ENCODE results near the gene SMARCA2. TPM values are rescaled to one million over a fixed set of nuclear protein-coding genes. Genes with fewer than 3 reads are reported as not detected.

SMARCA2 gene
- total RNA-seq, 1 experiment from 2014 or later, result 32.6 TPM

DNA sequence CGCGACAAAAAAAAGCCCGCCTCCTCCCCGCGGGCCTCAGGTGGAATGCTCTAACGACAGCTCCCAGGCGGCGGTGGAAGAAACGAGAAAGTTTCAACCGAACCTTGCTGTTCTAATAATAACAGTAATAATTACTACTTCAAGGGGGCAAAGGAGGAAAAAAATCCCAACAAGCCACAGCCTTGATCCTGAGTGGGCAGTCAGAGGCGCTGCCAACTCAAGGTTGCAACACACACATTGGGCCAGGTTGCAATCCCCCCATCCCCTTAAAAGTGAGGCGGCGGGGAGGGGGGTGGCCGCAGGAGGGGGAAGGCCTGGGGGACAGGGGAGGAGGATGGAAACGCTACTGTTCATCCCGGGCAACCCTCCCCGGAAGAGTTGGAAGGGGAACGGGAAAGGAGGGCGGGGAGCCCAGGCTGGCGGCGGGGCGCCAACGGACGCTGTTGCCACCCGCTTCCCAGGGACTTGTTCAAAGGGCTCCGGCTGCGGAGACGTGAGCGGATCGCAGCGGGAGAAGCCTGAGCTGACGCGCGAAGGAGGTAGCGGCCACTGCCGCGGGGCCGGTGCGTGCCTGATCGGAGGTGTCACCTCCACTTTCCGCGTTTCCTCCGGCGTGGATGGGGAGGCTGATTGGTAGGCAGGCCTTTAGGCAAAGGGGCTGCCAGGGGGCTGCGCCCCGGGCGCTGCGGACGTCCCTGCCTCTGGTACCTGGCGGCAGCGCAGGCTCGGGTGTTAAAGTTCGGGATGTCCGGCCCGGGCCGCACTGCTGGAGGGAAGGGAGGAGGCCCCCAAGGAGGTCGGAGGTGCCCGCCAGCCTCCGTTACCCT lies 647 bp downstream of the SMARCA2 start:
- DNase-seq (ENCODE audit: low read depth), result peak; percentile 10

DNA sequence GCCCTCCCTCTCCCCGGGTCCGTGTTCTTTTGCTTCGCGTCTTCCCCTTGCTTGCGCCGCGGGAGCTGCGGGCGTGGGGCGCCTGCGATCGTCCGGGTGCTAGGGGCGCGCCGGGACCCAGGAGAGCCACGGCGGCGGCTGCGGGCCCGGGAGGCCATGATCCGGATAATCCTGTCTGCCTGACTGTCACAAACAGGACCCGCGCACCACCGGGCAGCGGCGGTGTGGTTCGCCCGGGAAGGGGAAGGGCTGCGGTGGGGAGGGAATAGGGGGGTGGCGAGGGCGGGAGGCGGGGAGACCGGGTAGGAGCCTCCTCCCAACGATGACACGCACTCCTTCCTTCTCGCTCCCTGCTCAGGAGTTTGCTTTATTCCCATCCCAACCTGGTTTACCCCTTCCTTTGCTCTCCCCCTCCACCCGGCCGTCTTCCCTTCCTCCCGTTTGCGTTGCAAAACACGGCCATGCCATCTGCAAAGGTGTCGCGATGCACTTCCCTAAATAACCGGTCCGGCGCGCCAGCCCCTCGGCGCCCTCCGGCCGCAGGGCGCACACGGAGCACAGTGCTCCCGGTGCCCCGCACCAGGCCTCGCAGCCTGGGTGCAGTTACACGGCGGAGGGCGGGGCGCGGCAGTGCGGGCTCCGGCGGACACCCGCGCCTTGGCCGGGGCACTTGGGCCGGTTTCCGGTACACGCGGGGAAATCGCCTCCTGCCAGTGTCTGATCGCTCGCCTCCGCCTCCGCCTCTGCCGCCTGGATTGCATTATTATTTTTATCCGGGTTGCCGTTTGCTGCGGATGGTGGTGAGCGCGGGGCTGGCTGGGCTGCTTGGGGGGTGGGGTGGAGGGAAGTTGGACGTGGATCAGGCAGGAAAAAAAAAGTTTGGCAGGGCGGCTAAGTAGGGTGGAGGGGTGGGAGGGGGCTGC lies 1.5 kb downstream of the SMARCA2 start:
- DNase-seq (ENCODE audit: low read depth), result peak; percentile 61

DNA sequence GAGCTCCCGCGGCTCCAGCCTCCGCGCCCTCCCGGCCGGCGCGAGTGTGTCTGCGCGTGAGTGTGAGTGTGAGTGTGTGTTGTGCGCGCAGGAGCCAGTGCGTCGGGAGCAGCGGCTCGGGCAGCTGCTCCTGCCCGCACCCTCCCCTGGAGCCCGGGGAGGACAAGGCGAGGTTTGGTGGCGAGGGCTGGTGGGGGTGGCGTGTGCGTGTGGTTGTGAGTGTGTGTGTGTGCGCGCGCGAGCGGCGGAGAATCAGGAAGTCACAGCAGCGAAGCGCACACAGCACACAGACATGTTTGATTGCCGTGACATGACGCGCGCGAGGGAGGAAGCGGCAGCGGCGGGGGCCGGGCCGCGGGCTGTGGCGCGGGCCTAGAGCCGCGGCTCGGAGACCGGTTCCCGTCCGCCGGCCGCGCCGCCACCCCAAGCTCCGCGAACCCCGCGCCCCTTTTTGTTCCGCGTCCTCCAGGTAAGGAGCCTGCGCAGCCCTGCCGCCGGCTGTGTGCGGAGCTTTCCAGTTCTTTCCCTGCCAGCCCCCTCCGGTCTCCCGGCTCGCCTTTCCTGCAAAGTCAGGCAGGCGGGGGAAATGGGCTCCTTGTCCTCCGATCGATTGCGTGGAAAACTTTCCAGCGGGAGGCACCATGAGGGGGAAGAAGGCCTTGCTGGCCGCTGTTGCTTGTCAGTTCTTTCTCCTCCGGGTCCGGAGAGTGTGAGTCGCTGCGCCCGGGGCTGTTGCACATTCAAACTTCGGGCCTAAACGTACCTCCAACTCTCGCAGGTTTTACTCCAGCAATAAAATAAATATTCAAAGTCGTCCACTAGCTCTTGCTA lies 2.4 kb downstream of the SMARCA2 start:
- peak; percentile 58 for DNase-seq (ENCODE audit: low read depth)

DNA sequence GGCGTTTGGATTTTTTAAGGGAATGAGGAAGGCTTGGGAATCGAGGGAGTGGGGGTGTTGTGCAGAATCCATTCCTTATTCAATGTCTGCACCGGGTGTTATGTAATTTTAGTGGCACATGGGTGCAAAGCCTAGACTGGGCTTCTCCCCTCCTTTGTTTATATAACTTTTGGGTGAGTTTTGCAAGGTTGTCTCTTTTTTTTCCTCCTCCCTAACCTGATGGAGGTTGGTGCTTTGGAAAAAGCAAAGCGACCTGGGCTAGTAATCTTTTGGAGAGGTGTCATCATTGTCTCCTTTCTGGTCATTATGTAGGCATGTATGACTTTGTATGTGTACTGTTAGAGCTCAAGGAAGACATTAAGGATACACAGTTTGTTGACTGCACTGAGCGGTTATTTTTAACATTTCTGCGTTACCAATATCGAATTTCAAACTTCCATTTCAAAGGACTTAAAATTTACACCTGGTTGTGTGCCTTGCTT lies 3.1 kb downstream of the SMARCA2 start:
- no peak for DNase-seq (ENCODE audit: low read depth)

DNA sequence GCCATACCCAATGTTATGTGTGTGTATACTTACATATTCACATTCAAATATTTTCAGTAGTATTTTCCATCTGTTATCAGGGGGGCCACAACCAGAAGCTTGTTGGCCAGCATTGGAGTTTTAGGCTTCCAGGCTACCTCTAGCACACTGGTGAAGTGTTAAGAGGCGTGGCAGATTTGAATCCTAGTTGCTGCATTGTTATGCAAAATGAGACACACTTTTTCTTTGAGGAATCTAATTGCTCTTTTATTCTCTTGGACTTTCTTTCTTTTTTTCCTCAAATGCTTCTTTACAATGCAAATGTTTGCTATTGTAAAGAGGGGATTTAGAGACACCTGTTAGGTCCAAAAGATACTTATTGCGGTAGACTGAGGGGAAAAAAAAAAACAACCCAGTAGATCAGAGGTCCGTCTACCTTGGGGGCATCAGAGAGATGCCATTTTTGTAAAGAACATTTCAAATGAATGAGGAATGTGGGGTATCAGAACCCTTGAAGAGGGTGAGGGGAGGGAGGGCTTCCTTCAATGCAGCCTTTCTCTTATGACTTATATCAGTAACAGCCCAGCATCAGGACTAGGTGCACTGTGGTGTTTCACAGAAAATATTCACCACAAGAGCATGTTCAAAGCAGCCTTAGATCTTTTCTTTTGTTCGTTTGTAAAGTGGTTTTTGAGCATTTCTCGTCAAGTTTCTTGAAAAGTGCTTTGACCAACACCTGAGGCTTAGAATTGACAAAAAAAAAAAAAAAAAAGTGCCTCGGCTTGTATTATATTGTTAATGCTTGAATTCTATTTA lies 3.8 kb downstream of the SMARCA2 start:
- DNase-seq (ENCODE audit: low read depth), result no peak

DNA sequence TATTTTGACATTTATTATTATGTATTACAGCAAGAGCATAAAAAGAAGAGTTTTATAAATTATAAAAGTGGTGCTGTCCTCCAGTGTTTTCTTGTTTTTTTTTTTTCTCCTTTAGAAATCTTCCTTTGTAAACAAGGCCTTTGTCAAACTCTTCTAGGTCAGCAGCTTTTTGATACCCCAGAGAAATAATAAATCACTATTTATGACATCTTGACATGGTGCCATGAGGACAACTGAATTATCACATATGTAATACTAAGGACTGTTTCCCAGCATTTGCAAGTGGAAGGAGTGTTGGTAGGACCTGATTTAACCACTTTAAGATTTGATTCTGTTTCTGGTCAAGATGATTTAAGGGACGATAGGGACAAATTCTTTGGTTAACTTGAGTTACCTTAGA lies 4.6 kb downstream of the SMARCA2 start:
- DNase-seq (ENCODE audit: low read depth), result no peak

DNA sequence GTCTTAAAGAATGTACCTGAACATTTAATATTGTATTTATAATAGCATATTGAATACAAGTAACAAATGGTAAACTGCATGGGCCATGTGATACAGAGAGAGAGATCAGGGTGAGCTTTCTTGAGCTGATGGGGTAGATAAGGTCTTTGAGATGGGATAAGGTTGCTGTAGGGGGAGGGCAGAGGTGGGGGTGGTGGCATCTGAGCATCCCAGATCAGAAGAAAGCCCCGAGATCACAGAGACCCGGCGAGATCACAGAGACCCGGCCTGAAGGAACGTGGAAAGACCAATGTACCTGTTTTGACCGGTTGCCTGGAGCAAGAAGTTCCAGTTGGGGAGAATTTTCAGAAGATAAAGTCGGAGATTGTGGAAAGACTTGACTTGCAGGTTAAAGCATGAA lies 6.6 kb downstream of the SMARCA2 start:
- DNase-seq (ENCODE audit: low read depth), result no peak

DNA sequence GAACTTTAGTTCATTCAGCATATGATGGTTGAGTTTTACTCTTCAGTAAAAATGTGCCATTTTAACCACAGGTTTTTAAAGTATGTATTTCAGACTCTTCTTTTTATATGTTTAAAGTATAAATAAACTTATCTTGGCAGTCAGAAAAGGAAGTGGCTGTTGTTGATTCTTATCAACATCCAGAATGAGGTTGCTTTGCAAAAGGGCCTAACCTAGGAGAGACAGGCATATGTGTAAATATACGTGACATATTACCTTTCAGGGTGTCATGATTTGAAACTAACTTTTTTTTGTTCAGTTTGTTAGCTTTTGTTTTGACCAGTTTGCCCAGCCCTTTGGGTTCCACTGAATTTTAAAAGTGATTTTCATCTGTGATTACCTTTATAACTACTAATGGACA lies 7.4 kb downstream of the SMARCA2 start:
- no peak for DNase-seq (ENCODE audit: low read depth)

DNA sequence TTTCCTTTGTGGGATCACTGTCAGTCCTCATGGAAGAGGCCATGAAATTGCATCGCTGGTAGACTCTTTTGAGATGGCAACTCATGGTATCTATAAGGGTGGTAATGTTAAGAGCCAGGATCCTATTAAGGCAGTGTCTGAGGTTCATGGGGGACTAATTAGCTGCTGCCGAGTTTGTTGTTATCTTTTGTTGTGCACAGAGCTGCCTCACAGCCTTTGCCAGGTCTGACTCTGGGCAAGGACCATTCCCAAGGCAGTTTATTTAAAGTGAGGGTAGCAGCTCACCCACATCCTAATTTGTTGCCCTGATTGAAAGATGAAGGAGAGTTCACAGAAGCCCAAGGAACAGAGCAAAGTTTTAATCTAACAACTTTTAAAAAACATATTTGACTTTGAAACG lies 7.9 kb downstream of the SMARCA2 start:
- DNase-seq (ENCODE audit: low read depth), result no peak

DNA sequence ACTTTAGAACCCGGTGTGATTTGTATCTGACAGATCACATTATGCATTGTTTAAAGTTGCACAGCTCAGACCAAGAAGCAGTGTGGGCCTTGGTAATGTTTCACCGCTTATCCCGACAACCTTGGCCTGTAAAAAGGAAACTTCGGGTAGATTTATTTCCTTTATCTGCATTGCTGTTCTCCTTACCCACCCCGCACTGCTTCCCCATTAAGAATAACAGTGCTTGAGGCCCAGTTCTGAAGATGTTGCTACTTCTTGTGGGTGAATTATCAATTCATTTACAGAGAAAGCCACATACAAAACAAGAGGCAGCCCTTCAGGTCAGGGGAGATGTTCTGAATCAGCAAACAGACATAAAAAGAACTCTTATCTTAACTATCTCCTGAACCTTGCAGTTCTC lies 8.4 kb downstream of the SMARCA2 start:
- DNase-seq (ENCODE audit: low read depth), result no peak

DNA sequence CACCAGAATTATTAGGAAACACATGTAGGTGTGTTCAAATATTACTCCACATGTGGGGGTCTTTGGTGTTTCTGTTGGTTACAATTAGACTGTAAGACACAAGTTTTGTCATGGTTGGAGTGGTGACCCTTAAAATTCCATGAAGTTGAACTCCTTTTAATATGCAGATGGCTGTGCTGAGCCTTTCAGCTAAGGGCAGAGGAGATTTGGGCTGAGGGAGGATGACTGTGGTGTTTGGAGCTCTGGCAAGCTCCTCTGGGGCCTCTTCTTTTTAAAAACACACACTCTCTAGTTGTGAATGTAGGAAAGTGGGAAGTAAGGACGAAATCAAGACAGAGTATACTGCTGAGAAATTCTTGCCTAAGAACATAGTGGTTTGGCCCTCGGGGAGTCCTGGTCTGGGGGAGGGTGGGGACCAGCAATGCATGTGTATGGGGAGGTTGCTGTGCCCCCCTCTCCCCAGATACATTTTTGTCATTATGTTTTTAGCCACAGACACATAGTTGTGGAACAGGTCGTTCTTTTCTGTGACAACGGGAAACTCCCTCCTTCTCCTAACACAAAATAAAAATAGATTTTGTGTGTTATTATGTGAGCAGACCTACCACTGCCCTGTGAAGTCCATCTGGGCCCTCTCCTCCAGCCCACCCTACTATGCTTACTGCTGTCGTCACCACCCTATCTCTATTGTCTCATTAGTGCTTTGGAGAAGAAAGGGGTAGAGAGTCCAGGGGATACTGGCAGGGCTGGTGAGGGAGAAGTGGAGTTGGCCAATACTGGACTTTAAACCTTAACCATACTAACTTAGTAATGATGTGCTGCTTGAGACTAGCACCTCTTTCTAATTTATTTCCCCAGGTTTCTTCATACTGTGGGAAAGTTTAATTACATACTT lies 10.0 kb downstream of the SMARCA2 start:
- no peak for DNase-seq (ENCODE audit: low read depth)

DNA sequence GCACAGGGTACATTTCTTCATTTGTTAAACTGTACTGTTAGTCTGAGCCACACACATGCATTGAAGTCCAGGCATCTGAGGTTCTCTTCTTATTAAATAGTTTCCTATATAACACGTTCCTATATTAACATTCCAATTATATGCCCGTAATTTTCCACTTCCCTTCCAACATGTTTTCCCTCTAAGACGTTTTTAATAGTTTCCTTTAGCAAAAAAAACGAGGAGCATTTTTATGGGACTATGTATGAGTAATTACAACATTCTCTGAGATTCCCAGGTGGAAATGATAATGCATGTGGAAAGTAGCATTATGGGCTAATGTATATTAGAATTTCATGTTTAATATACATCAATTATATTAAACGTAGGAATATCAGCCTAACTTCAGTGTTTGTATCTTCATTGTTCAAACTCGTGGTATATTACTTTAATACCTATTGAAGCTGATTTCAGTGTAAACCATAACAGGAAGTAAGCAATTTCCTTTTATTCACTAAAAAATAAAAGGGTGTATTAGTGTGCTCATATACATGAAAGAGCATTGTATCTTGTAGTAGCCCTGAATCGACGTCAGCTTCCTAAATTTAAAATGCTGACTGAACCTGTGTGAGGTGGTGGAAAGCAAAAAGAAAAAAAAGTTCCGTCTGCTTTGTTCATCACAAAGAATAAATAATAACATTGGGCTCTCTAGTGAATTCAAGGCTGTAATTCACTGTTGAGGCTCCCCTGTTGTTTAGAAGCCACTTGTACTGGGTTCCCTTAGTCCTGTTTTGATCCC lies 11.3 kb downstream of the SMARCA2 start:
- no peak for DNase-seq (ENCODE audit: low read depth)

DNA sequence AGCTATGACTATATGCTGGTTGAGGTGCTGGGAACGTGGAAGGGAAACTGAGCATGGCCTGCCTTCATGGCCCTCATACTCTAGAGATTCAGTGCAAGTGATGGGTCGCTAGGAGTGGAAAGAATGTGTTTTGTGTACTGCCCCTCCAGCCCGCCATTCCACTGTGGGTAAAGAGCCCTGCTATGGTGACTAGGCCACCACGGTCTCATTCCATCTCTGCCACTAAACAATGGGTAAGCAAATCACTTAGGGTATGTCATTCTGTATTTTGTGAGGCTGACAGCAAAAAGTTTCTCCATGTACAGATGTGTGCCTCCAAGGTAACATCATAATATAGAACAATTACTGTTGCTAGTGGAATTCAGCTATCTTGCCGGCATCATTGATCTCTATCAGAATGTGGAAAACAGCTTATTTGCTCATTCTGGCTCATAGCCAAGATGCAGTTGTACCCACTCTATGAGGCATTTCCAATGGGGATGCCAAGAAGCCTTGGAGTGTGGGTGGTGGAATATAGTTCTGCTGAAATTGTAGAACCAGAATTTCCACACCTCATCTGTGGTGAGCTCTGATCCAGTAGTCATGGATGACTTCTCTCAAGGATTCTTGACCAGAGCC lies 12.5 kb downstream of the SMARCA2 start:
- no peak for DNase-seq (ENCODE audit: low read depth)

DNA sequence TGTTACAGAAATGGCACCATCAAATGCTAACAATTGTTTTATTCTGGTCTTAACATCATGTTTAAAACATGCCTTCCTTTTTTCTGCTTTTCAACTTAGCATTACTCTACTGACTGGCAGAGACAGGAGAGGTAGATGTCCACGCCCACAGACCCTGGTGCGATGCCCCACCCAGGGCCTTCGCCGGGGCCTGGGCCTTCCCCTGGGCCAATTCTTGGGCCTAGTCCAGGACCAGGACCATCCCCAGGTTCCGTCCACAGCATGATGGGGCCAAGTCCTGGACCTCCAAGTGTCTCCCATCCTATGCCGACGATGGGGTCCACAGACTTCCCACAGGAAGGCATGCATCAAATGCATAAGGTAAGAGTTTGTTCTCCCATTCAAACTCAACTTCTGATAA lies 13.7 kb downstream of the SMARCA2 start:
- DNase-seq (ENCODE audit: low read depth), result no peak

DNA sequence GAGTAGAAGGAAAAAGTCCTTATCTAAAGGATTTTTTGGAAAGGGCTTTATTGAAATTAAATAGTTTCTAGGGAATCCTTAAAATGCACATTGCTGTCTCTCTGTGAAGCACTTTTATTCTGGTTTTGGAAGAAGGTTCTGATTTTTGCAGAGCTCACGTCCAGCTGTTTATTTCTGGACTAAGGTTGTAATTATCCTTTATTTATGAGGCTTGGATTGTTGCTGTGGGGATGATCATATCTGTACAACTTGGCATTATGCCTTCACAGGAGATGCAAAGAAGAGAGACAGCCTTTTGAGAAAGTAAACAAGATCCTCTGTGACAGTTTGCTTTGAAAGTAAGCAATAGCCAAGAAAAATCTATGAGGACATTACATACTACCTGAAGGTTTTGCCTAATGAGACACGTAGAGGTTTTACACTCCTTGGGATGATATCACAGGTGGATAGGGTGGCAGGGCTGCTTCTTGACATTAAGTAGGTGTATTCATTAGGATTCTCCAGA lies 14.6 kb downstream of the SMARCA2 start:
- no peak for DNase-seq (ENCODE audit: low read depth)

DNA sequence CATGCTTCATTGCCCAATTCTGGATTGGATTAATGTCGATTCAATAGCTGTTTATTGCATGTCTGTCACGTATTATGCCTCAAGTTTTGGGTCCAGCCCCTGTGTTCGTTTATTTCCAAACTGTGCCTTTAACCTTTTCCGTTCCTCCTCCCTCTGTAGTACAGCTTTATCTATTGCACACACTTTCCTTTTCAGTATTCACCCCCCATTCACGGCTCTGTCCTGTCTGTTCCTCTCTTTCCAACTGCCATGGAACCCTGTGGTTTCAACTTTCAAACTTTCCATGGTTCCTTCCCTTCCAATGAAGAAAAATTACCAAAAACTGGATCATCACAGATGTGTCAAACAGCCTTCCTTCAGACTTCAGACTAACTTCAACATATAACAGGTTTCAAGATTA lies 17.1 kb downstream of the SMARCA2 start:
- no peak for DNase-seq (ENCODE audit: low read depth)

DNA sequence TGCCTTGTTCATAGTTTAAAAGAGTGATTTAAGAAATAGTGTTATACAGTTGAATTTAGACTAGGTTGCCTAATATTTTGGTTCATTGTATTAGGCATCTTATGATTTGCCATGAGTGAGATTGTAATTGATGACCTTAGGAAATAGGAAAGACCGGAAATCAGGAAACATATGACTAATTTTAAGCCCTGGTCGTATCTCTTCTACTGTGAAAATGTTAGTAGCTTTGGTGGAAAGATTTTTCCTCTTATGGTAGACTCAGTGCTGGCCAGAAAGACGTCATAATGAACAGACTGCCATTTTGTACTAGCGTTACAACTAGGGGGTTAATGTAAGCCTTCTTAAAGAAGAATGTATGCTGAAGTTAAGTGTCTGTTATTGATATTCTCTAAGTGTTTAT lies 21.7 kb downstream of the SMARCA2 start:
- no peak for DNase-seq (ENCODE audit: low read depth)
